Lower lobe of right lung (tissue), 2 donors: ENCODE results near the gene SPSB4. TPM values are rescaled to one million over a fixed set of nuclear protein-coding genes. Genes with fewer than 3 reads are reported as not detected.
A peak's percentile ranks its signal among the peaks of the same experiment; 100 is the strongest.

Source experiments
- ATAC-seq, 2 donors: fragments of 200-7000 bp; cut with Tn5 transposase; one replicate each; pipeline ENCODE4 v1.9.1; 2020 to 2022; ENCODE audit warnings: mild to moderate bottlenecking in 2 of 2, moderate library complexity in 2 of 2
- DNase-seq: peaks from one replicate; pipeline ENCODE4 v3.0.0-alpha.2; 2020
- H3K27ac ChIP-seq: fragments of 200-600 bp; one replicate; pipeline ENCODE4 v1.8.0; 2022
- H3K27me3 ChIP-seq: fragments of 200-600 bp; one replicate; pipeline ENCODE4 v1.8.0; 2022; ENCODE audit warnings: low read depth
- H3K36me3 ChIP-seq: fragments of 200-600 bp; one replicate; pipeline ENCODE4 v1.8.0; 2022; ENCODE audit warnings: mild to moderate bottlenecking
- H3K4me1 ChIP-seq: fragments of 200-600 bp; one replicate; pipeline ENCODE4 v1.8.0; 2022
- H3K4me3 ChIP-seq: fragments of 200-600 bp; one replicate; pipeline ENCODE4 v1.8.0; 2022; ENCODE audit warnings: mild to moderate bottlenecking
- H3K9me3 ChIP-seq: fragments of 200-600 bp; one replicate; pipeline ENCODE4 v1.8.0; 2022
- intact Hi-C: fragments of 100-400 bp; cut with DNase I; formaldehyde crosslinking; loops from one replicate; pipeline ENCODE4 v1.11.0; 2022
- long read RNA-seq: library from polyadenylated mRNA; unstranded; transcript quantifications from one replicate; pipeline ENCODE4 v2.0.0, GENCODE V29; 2021
- total RNA-seq: library from RNA; stranded (reverse); fragmentation: NEBNext Ultra II Directional; extraction: Animal tissue kit (Norgen Biotek cat#: 25700); gene quantifications from one replicate; pipeline ENCODE4 v1.2.1, GENCODE V29; 2021
- TF ChIP-seq, protein P1 (sequence below): fragments of 200-600 bp; IDR thresholded peaks from one replicate; pipeline ENCODE4 v1.8.0; 2022; ENCODE audit warnings: antibody characterized with exemption, mild to moderate bottlenecking
- donor health status: DM: no; HTN: yes; CAD: no; lungs with severe emphysema.

SPSB4 gene
- total RNA-seq = 0.80 TPM
- long read RNA-seq, partial matches to known transcripts = 1 of 2 reads
- long read RNA-seq, other reads (novel, unspliced or antisense) = 0 of 2 reads

- peak; percentile 55 for DNase-seq
- no peaks in the 10 kb centered on the region for H3K36me3 ChIP-seq
- ATAC-seq = peak; percentile 69 to 71
- TF ChIP-seq, protein P1, sequence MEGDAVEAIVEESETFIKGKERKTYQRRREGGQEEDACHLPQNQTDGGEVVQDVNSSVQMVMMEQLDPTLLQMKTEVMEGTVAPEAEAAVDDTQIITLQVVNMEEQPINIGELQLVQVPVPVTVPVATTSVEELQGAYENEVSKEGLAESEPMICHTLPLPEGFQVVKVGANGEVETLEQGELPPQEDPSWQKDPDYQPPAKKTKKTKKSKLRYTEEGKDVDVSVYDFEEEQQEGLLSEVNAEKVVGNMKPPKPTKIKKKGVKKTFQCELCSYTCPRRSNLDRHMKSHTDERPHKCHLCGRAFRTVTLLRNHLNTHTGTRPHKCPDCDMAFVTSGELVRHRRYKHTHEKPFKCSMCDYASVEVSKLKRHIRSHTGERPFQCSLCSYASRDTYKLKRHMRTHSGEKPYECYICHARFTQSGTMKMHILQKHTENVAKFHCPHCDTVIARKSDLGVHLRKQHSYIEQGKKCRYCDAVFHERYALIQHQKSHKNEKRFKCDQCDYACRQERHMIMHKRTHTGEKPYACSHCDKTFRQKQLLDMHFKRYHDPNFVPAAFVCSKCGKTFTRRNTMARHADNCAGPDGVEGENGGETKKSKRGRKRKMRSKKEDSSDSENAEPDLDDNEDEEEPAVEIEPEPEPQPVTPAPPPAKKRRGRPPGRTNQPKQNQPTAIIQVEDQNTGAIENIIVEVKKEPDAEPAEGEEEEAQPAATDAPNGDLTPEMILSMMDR = peak; percentile 24
- H3K4me3 ChIP-seq = peak within 1 kb of the TSS; percentile 52
- peaks cover 42% of the 10 kb centered on the region for H3K27me3 ChIP-seq
- intact Hi-C loops = no loop called here
- peak within 1 kb of the TSS; percentile 11 for H3K27ac ChIP-seq
- peaks cover 6% of the 10 kb centered on the region for H3K4me1 ChIP-seq
- no peaks in the 10 kb centered on the region for H3K9me3 ChIP-seq
Measured at GRCh38 chr3:141050576-141051442, at the start of gene SPSB4. Gene SPSB4 (plus strand): TSS chr3:141051347. CDS start chr3:141066105, 14,758 bp downstream.

DNA sequence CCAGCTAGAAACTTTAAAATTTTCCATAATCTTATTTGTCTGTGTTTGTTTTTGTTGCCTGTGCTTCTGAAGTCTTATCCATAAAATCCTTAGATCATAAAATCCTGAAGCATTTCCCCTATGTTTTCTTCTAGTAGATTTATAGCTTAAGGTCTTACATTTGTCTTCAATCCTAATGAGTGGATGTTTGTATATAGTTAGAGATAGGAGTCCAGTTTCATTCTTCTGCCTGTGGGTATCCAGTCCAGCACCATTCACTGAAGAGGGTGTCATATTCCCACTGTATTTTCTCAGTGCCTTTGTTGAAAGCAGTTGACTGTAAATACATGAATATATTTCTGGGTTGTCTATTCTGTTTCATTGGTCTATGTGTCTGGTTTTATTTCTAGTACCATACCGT lies 44.8 kb upstream of the SPSB4 start:
- H3K27me3 ChIP-seq = no peaks in the 10 kb centered on the region
- no peaks in the 10 kb centered on the region for H3K4me1 ChIP-seq
- H3K27ac ChIP-seq = no peak overlapping the region
- no peaks in the 10 kb centered on the region for H3K9me3 ChIP-seq
- no peaks in the 10 kb centered on the region for H3K36me3 ChIP-seq
- ATAC-seq (no peak), DNase-seq (no peak)
- TF ChIP-seq, protein P1 = no peak
- no peak overlapping the region for H3K4me3 ChIP-seq
- intact Hi-C loops = loop anchor here (10.0 kb wide), 1 partner anchor 188 kb away; no protein-coding TSS in a partner anchor

GRCh38 chr3:141009496-141009895 lies 41.7 kb upstream of the SPSB4 start:
- intact Hi-C loops = loop anchor here (10.0 kb wide), 1 partner anchor 185 kb away; no protein-coding TSS in a partner anchor
- no peak overlapping the region for H3K27ac ChIP-seq
- DNase-seq = no peak

GRCh38 chr3:141011232-141011996 lies 39.7 kb upstream of the SPSB4 start:
- peak; percentile 85 to 87 for ATAC-seq
- intact Hi-C loops = loop anchor here (10.0 kb wide), 1 partner anchor 93 kb away; no protein-coding TSS in a partner anchor
- TF ChIP-seq, protein P1 = peak; percentile 69
- Histone ChIP-seq H3K27me3 (no peaks in the 10 kb centered on the region), H3K4me1 (no peaks in the 10 kb centered on the region), H3K4me3 (no peak overlapping the region), H3K27ac (no peak overlapping the region), H3K9me3 (no peaks in the 10 kb centered on the region), H3K36me3 (no peaks in the 10 kb centered on the region)
- peak; percentile 84 for DNase-seq

More at GRCh38 chr3:141009496-141009895, 41.7 kb upstream of the SPSB4 start:
- no peaks in the 10 kb centered on the region for H3K4me1 ChIP-seq
- H3K9me3 ChIP-seq = no peaks in the 10 kb centered on the region
- H3K4me3 ChIP-seq = no peak overlapping the region
- ATAC-seq = no peak
- H3K36me3 ChIP-seq = no peaks in the 10 kb centered on the region
- H3K27me3 ChIP-seq = no peaks in the 10 kb centered on the region
- TF ChIP-seq, protein P1 = no peak

DNA sequence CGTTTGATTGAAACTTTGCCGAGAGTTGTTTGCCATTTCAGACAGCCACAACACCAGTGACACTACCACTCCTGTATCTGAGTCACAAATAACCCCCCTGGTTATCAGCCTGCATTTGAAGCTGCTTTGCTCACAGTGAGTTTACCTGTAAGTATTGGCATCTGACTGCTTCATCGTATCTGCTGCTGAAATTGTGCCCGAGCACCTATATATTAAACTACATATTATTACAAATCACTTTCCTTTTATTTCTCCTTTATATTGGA lies 39.2 kb upstream of the SPSB4 start:
- no peak for ATAC-seq
- intact Hi-C loops = loop anchor here (10.0 kb wide), 1 partner anchor 93 kb away; no protein-coding TSS in a partner anchor

More for the DNA sequence above, 39.2 kb upstream of the SPSB4 start:
- Histone ChIP-seq H3K4me1 (no peaks in the 10 kb centered on the region), H3K27me3 (no peaks in the 10 kb centered on the region), H3K4me3 (no peak overlapping the region), H3K9me3 (no peaks in the 10 kb centered on the region), H3K36me3 (no peaks in the 10 kb centered on the region), H3K27ac (no peak overlapping the region)
- no peak for DNase-seq
- TF ChIP-seq, protein P1 = no peak
